HepG2 (cell line): Measurements from ENCODE around the gene AKAP6. TPM values are rescaled to one million over a fixed set of nuclear protein-coding genes. Genes with fewer than 3 reads are reported as not detected.
A peak's percentile ranks its signal among the peaks of the same experiment; 100 is the strongest.

Source experiments
- ATAC-seq: fragments of 200-7000 bp; cut with Tn5 transposase; 3 replicates; pipeline ENCODE4 v1.9.1; 2020; ENCODE audit warnings: mild to moderate bottlenecking, moderate library complexity
- BruUV-seq: library from RNA; stranded (reverse); fragments of 400-500 nt; replicated peaks from 2 replicates; lab custom pipeline; 2021; lab: Mats Ljungman, UMichigan
- CTCF ChIA-PET: fragments of 300-600 bp; formaldehyde crosslinking; extraction: SDS; loops from one replicate; lab custom pipeline; 2021; ENCODE audit warnings: low total read pairs, inconsistent platforms, low intra/inter-chr PET ratio; lab: Yijun Ruan, JAX
- POLR2A ChIA-PET: fragments of 350-600 bp; sonication (Branson Sonifier 250); formaldehyde crosslinking; loops from one replicate; lab custom pipeline; 2020; ENCODE audit warnings: antibody characterized with exemption, inconsistent platforms; lab: Yijun Ruan, JAX
- DNase-seq: peaks from one replicate; pipeline ENCODE4 v3.0.0-alpha.2; 2015; ENCODE audit warnings: low spot score
- FAIRE-seq: peaks from 3 replicates; lab custom pipeline; 2011; peaks lifted over from hg19 to GRCh38; lab: Jason Lieb, UNC
- H2AFZ ChIP-seq: one replicate; pipeline ENCODE4 v1.6.1; 2011; ENCODE audit warnings: low read length, inconsistent platforms
- H3K27ac ChIP-seq: fragments of 300-600 bp; 3 replicates; pipeline ENCODE4 v1.8.0; 2011; ENCODE audit warnings: mixed run types, mild to moderate bottlenecking, mixed read lengths, low read length, inconsistent platforms; ENCODE audit not compliant: insufficient read depth; ENCODE audit errors: extremely low read length
- H3K27me3 ChIP-seq, 2 experiments: fragments of 200-600 bp in 1 of 2; 2 replicates in 1 of 2; 3 replicates in 1 of 2; pipeline versions ENCODE4 v1.6.0 to v1.8.0; 2011; ENCODE audit warnings: low read length in 2 of 2, mild to moderate bottlenecking in 2 of 2, moderate library complexity in 2 of 2, inconsistent platforms in 1 of 2; ENCODE audit not compliant: insufficient read depth in 2 of 2, control insufficient read depth in 1 of 2
- H3K36me3 ChIP-seq, 2 experiments: fragments of 200-600 bp in 1 of 2; replicated peaks in 1 of 2; 2 replicates in 1 of 2; 3 replicates in 1 of 2; pipeline versions ENCODE4 v1.5.1 to v1.8.0; 2011; ENCODE audit warnings: low read length in 2 of 2, inconsistent platforms in 1 of 2; ENCODE audit not compliant: insufficient read depth in 2 of 2, control insufficient read depth in 1 of 2
- H3K4me1 ChIP-seq: 2 replicates; pipeline ENCODE4 v1.5.1; 2012; ENCODE audit warnings: low read length, inconsistent platforms; ENCODE audit not compliant: insufficient read depth
- H3K4me2 ChIP-seq: 2 replicates; pipeline ENCODE4 v1.6.0; 2011; ENCODE audit warnings: low read depth, low read length, inconsistent platforms
- H3K4me3 ChIP-seq, 3 experiments: fragments of 200-600 bp in 1 of 3; sonication (generic), shearing (Covaris generic) in 1 of 3; replicated peaks in 1 of 3; 2 replicates each; pipeline ENCODE4 v1.5.1; 2011 to 2016; ENCODE audit warnings: low read length in 3 of 3, inconsistent platforms in 2 of 3, low read depth in 2 of 3, mild to moderate bottlenecking in 2 of 3, control low read depth in 1 of 3, mixed read lengths in 1 of 3; ENCODE audit not compliant: insufficient read depth in 1 of 3
- H3K79me2 ChIP-seq: one replicate; pipeline ENCODE4 v1.6.1; 2011; ENCODE audit warnings: low read length, inconsistent platforms; ENCODE audit not compliant: insufficient read depth
- H3K9ac ChIP-seq: 2 replicates; pipeline ENCODE4 v1.6.0; 2011; ENCODE audit warnings: mild to moderate bottlenecking, low read depth, low read length, inconsistent platforms; ENCODE audit not compliant: insufficient read depth
- H3K9me3 ChIP-seq: 2 replicates; pipeline ENCODE4 v1.5.1; 2012; ENCODE audit warnings: mild to moderate bottlenecking, low read length
- H4K20me1 ChIP-seq: 2 replicates; pipeline ENCODE4 v1.6.0; 2011; ENCODE audit warnings: inconsistent platforms, mild to moderate bottlenecking, low read length, moderate library complexity; ENCODE audit not compliant: insufficient read depth
- BHLHE40 ChIP-seq: IDR thresholded peaks from 2 replicates; pipeline ENCODE4 v1.6.1; 2011; ENCODE audit warnings: low read length, improper control_type of control experiment
- CENPT ChIP-seq: sonication (generic); formaldehyde crosslinking; IDR thresholded peaks from 2 replicates; pipeline ENCODE4 v1.8.0; 2022; ENCODE audit warnings: low read depth, mild to moderate bottlenecking, moderate library complexity, missing genetic modification reagents
- CHD4 ChIP-seq: fragments of 200-600 bp; sonication (generic); IDR thresholded peaks from 2 replicates; pipeline ENCODE4 v1.7.0; 2017; ENCODE audit warnings: mild to moderate bottlenecking, low read length, borderline replicate concordance
- DRAP1 ChIP-seq: IDR thresholded peaks from 2 replicates; pipeline ENCODE4 v1.6.1; 2016; ENCODE audit warnings: missing genetic modification reagents, missing compliant biosample characterization
- E2F5 ChIP-seq: sonication (generic); formaldehyde crosslinking; conservative IDR thresholded peaks from 2 replicates; pipeline ENCODE4 v1.4.0; 2020; ENCODE audit warnings: missing genetic modification reagents
- FOXP4 ChIP-seq: sonication (generic); formaldehyde crosslinking; IDR thresholded peaks from 2 replicates; pipeline ENCODE4 v1.4.0; 2020; ENCODE audit warnings: missing genetic modification reagents
- FUBP1 ChIP-seq: sonication (generic); formaldehyde crosslinking; IDR thresholded peaks from 2 replicates; pipeline ENCODE4 v1.5.1; 2020; ENCODE audit warnings: missing genetic modification reagents, mild to moderate bottlenecking, borderline replicate concordance
- PBX3 ChIP-seq: sonication (generic); formaldehyde crosslinking; IDR thresholded peaks from 2 replicates; pipeline ENCODE4 v1.8.1; 2023; ENCODE audit warnings: missing genetic modification reagents, inconsistent platforms, borderline replicate concordance
- PCBP2 ChIP-seq: fragments of 200-400 bp; formaldehyde crosslinking; optimal IDR thresholded peaks from 2 replicates; pipeline ENCODE3; 2018; ENCODE audit warnings: low read length, low read depth; ENCODE audit not compliant: poor library complexity, severe bottlenecking
- RNF219 ChIP-seq: sonication (generic); formaldehyde crosslinking; IDR thresholded peaks from 2 replicates; pipeline ENCODE4 v1.5.0; 2020; ENCODE audit warnings: mild to moderate bottlenecking, missing genetic modification reagents
- THYN1 ChIP-seq: sonication (generic); formaldehyde crosslinking; IDR thresholded peaks from 2 replicates; pipeline ENCODE4 v1.8.1; 2023; ENCODE audit warnings: low read depth, mild to moderate bottlenecking, moderate library complexity, missing genetic modification reagents, borderline replicate concordance
- ZNF567 ChIP-seq: sonication (generic); formaldehyde crosslinking; IDR thresholded peaks from 2 replicates; pipeline ENCODE4 v1.8.1; 2023; ENCODE audit warnings: mild to moderate bottlenecking, missing genetic modification reagents, borderline replicate concordance
- ZNF761 ChIP-seq: sonication (generic); formaldehyde crosslinking; conservative IDR thresholded peaks from 2 replicates; pipeline ENCODE4 v1.4.0; 2020; ENCODE audit warnings: mild to moderate bottlenecking, missing genetic modification reagents
- ZNF773 ChIP-seq: sonication (generic); formaldehyde crosslinking; IDR thresholded peaks from 2 replicates; pipeline ENCODE4 v1.4.0; 2020; ENCODE audit warnings: missing genetic modification reagents, borderline replicate concordance
- WGBS: methylation state at CpG from one replicate; pipeline ENCODE4 v1.1.6; 2017; ENCODE audit warnings: low lambda C conversion rate; 5-methylcytosine and 5-hydroxymethylcytosine counted together
- in situ Hi-C: cut with HindIII; loops from 2 replicates; pipeline ENCODE4 v1.10.0; 2017; ENCODE audit warnings: low pct_unique_long_range_greater_than_20kb; ENCODE audit not compliant: extremely low pct_ligation_motif_present
- intact Hi-C: fragments of 100-400 bp; cut with micrococcal nuclease; formaldehyde crosslinking; loops from one replicate; pipeline ENCODE4 v1.10.0; 2022; ENCODE audit not compliant: unreplicated experiment
- polyA plus RNA-seq, 8 experiments: library from polyadenylated mRNA; depleted of rRNA in 3 of 8; stranded (reverse) in 7 of 8; unstranded in 1 of 8; fragments of >200 nt; fragmentation: Illumina TruSeq in 4 of 8; extraction: Trizol in 4 of 8; gene quantifications; 2 replicates each; pipeline versions ENCODE4 v1.2.1 to v1.2.3, GENCODE V29; 2011 to 2016; ENCODE audit warnings: low read depth in 4 of 8, missing spikeins in 1 of 8, mixed read lengths in 1 of 8; ENCODE audit not compliant: insufficient read depth in 1 of 8
- total RNA-seq, 5 experiments: library from RNA; depleted of rRNA; stranded (reverse); fragments of >200 nt; fragmentation: Illumina TruSeq; extraction: Trizol; gene quantifications; 2 replicates each; pipeline ENCODE4 v1.2.3, GENCODE V29; 2016; ENCODE audit warnings: low read depth in 1 of 5

The AKAP6 gene
- total and polyA plus RNA-seq, 2 of the 13 experiments (the other 11 are each of a cell fraction or from before 2014, with no cell fraction given): 1.4 TPM

GRCh38 chr14:32846821-32847365 lies 517.8 kb downstream of the AKAP6 start:
- no peak overlapping the region for H3K4me3 ChIP-seq
- 37% methylated on average over 2 of the region's 2 CpGs for WGBS
- H2AFZ ChIP-seq: no peak overlapping the region
- DNase-seq: no peak
- no peaks in the 10 kb centered on the region for H4K20me1 ChIP-seq
- no peak overlapping the region for H3K27ac ChIP-seq
- POLR2A ChIA-PET: no interaction called here
- FAIRE-seq: peak; percentile 21
- no peak overlapping the region for H3K4me2 ChIP-seq
- CTCF ChIA-PET: no interaction called here
- H3K27me3 ChIP-seq: no peaks in the 10 kb centered on the region
- intact Hi-C loops: no loop called here
- no peaks in the 10 kb centered on the region for H3K79me2 ChIP-seq
- no peaks in the 10 kb centered on the region for H3K36me3 ChIP-seq
- H3K9ac ChIP-seq: no peak overlapping the region
- no peaks in the 10 kb centered on the region for H3K4me1 ChIP-seq
- ATAC-seq: no peak
- peaks cover 92% of the 10 kb centered on the region for H3K9me3 ChIP-seq
- in situ Hi-C loops: no loop called here
- BruUV-seq: no TSS peak
- TF ChIP-seq THYN1 (no peak), CHD4 (no peak), ZNF567 (CRISPR knock-in tag) (no peak), PCBP2 (no peak), ZNF773 (CRISPR knock-in tag) (no peak), FUBP1 (no peak), E2F5 (CRISPR knock-in tag) (no peak), ZNF761 (CRISPR knock-in tag) (no peak), FOXP4 (CRISPR knock-in tag) (no peak), BHLHE40 (no peak), CENPT (CRISPR knock-in tag) (no peak), DRAP1 (CRISPR knock-in tag) (no peak), RNF219 (CRISPR knock-in tag) (no peak), PBX3 (CRISPR knock-in tag) (no peak)
